MM.1S (cell line): ENCODE results near the gene TOPAZ1.

Experiments
- DNase-seq: peaks from one replicate; pipeline ENCODE4 v3.0.0-alpha.2; 2015
- H2AFZ ChIP-seq: fragments of 300-600 bp; sonication (generic); 2 replicates; pipeline ENCODE4 v1.6.0; 2016; ENCODE audit warnings: antibody characterized with exemption, low read length
- H3F3A ChIP-seq: fragments of 300-600 bp; sonication (generic); 2 replicates; pipeline ENCODE4 v1.6.1; 2016; ENCODE audit warnings: mild to moderate bottlenecking, antibody characterized with exemption, low read length, moderate library complexity, mixed read lengths; ENCODE audit not compliant: insufficient read depth
- H3K27ac ChIP-seq: fragments of 300-600 bp; sonication (generic); 2 replicates; pipeline ENCODE4 v1.5.1; 2016; ENCODE audit warnings: mild to moderate bottlenecking, low read length
- H3K27me3 ChIP-seq: fragments of 300-600 bp; sonication (generic); replicated peaks from 2 replicates; pipeline ENCODE4 v1.6.0; 2016; ENCODE audit warnings: low read length; ENCODE audit not compliant: insufficient read depth
- H3K36me3 ChIP-seq: fragments of 300-600 bp; sonication (generic); replicated peaks from 2 replicates; pipeline ENCODE4 v1.6.1; 2016; ENCODE audit warnings: mild to moderate bottlenecking, low read length, mixed read lengths; ENCODE audit not compliant: insufficient read depth
- H3K4me1 ChIP-seq: fragments of 300-600 bp; sonication (generic); 2 replicates; pipeline ENCODE4 v1.6.1; 2016; ENCODE audit warnings: low read length, mixed read lengths
- H3K4me2 ChIP-seq: fragments of 300-600 bp; sonication (generic); 2 replicates; pipeline ENCODE4 v1.6.0; 2016; ENCODE audit warnings: low read depth, low read length
- H3K4me3 ChIP-seq: fragments of 300-600 bp; sonication (generic); 2 replicates; pipeline ENCODE4 v1.5.1; 2016; ENCODE audit warnings: low read length, mixed read lengths
- H3K79me2 ChIP-seq: fragments of 300-600 bp; sonication (generic); 2 replicates; pipeline ENCODE4 v1.6.1; 2016; ENCODE audit warnings: mixed run types, low read length, mixed read lengths
- H3K9ac ChIP-seq: fragments of 300-600 bp; sonication (generic); 2 replicates; pipeline ENCODE4 v1.6.1; 2016; ENCODE audit warnings: low read length, mixed read lengths
- H3K9me2 ChIP-seq: fragments of 300-600 bp; sonication (generic); replicated peaks from 2 replicates; pipeline ENCODE4 v1.6.1; 2016; ENCODE audit warnings: mild to moderate bottlenecking, low read length, mixed read lengths; ENCODE audit not compliant: insufficient read depth
- H3K9me3 ChIP-seq: fragments of 300-600 bp; sonication (generic); replicated peaks from 2 replicates; pipeline ENCODE4 v1.6.1; 2016; ENCODE audit warnings: mild to moderate bottlenecking, low read length, mixed read lengths; ENCODE audit not compliant: insufficient read depth
- H4K20me1 ChIP-seq: fragments of 300-600 bp; sonication (generic); 2 replicates; pipeline ENCODE4 v1.6.1; 2016; ENCODE audit warnings: mild to moderate bottlenecking, low read length, moderate library complexity, mixed read lengths; ENCODE audit not compliant: insufficient read depth
- EZH2 ChIP-seq: fragments of 300-600 bp; sonication (generic); optimal IDR thresholded peaks from 2 replicates; pipeline ENCODE3; 2017; ENCODE audit warnings: low read depth, mild to moderate bottlenecking, antibody characterized with exemption, low read length, mixed read lengths
- EZH2phosphoT487 ChIP-seq: fragments of 300-600 bp; sonication (generic); IDR thresholded peaks from 2 replicates; pipeline ENCODE4 v1.6.1; 2018; ENCODE audit warnings: antibody characterized with exemption, low read length
- TF ChIP-seq, protein P1 (sequence below): fragments of 300-600 bp; sonication (generic); IDR thresholded peaks from 2 replicates; pipeline ENCODE4 v1.5.1; 2016; ENCODE audit warnings: antibody characterized with exemption, low read length, mixed read lengths

The TOPAZ1 gene

DNA sequence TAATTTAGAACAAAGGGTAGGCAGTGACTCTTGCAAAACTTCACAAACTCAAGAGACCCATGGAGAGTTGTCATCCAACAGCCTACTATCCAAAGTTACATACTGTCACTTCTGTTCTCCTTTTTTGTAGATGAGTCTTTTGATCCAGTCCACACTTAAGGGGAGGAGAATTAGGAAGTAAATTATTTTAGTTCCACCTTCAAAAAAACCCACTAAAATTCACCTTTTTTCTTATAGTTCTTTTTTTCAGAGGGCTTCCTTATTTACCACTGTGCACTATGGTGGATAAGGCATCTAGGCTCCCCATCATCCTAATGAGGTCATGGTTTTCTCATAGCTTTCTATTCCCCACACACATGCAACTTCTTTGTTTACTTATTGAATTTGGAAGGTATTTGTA lies 88.3 kb downstream of the TOPAZ1 start:
- Histone ChIP-seq H3K36me3 (no peaks in the 10 kb centered on the region), H3K4me1 (no peaks in the 10 kb centered on the region), H3F3A (no peaks in the 10 kb centered on the region), H3K9me2 (no peaks in the 10 kb centered on the region), H2AFZ (no peak overlapping the region), H3K4me3 (no peak overlapping the region), H3K79me2 (no peaks in the 10 kb centered on the region), H3K4me2 (no peak overlapping the region), H3K9ac (no peak overlapping the region), H3K27me3 (no peaks in the 10 kb centered on the region), H4K20me1 (no peaks in the 10 kb centered on the region), H3K27ac (no peak overlapping the region), H3K9me3 (no peaks in the 10 kb centered on the region)
- DNase-seq, result no peak
- TF ChIP-seq, protein P1, sequence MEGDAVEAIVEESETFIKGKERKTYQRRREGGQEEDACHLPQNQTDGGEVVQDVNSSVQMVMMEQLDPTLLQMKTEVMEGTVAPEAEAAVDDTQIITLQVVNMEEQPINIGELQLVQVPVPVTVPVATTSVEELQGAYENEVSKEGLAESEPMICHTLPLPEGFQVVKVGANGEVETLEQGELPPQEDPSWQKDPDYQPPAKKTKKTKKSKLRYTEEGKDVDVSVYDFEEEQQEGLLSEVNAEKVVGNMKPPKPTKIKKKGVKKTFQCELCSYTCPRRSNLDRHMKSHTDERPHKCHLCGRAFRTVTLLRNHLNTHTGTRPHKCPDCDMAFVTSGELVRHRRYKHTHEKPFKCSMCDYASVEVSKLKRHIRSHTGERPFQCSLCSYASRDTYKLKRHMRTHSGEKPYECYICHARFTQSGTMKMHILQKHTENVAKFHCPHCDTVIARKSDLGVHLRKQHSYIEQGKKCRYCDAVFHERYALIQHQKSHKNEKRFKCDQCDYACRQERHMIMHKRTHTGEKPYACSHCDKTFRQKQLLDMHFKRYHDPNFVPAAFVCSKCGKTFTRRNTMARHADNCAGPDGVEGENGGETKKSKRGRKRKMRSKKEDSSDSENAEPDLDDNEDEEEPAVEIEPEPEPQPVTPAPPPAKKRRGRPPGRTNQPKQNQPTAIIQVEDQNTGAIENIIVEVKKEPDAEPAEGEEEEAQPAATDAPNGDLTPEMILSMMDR, result no peak
- no peak for TF ChIP-seq EZH2phosphoT487
- TF ChIP-seq EZH2, result no peak

DNA sequence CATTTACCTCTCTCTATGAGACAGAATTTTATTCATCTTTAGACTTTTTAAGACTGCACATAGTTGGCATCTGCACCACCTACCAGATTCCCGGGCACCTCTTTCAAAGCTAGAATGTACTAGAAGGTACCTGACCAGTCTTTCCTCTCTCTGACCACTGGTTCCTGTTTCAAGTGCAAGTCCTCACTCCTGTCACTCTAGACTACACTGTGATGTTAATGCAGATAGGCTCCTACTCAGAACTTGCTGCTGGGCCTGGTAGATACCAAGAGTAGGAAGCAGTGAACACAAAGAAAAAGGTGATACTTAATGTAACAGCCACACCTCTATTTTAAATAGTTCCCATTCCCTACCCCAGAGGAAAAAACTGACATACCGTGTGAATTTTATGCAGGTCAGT lies 88.8 kb downstream of the TOPAZ1 start:
- no peak overlapping the region for H3K4me3 ChIP-seq
- H3K79me2 ChIP-seq, result no peaks in the 10 kb centered on the region
- TF ChIP-seq, protein P1, result no peak
- TF ChIP-seq EZH2 (no peak), EZH2phosphoT487 (no peak)
- no peak overlapping the region for H3K4me2 ChIP-seq
- H3F3A ChIP-seq, result no peaks in the 10 kb centered on the region
- H2AFZ ChIP-seq, result no peak overlapping the region
- no peaks in the 10 kb centered on the region for H3K4me1 ChIP-seq
- no peak overlapping the region for H3K9ac ChIP-seq
- no peak overlapping the region for H3K27ac ChIP-seq
- no peaks in the 10 kb centered on the region for H3K36me3 ChIP-seq
- no peaks in the 10 kb centered on the region for H3K27me3 ChIP-seq
- H4K20me1 ChIP-seq, result no peaks in the 10 kb centered on the region
- no peak for DNase-seq
- no peaks in the 10 kb centered on the region for H3K9me3 ChIP-seq
- H3K9me2 ChIP-seq, result no peaks in the 10 kb centered on the region

- no peak overlapping the region for H3K27ac ChIP-seq
- no peak for DNase-seq
- no peaks in the 10 kb centered on the region for H3K27me3 ChIP-seq
- no peak overlapping the region for H3K4me2 ChIP-seq
- no peaks in the 10 kb centered on the region for H3K9me3 ChIP-seq
- no peak for TF ChIP-seq EZH2
- no peak for TF ChIP-seq EZH2phosphoT487
- TF ChIP-seq, protein P1, result no peak
- no peak overlapping the region for H3K4me3 ChIP-seq
- no peaks in the 10 kb centered on the region for H4K20me1 ChIP-seq
- no peaks in the 10 kb centered on the region for H3K4me1 ChIP-seq
- no peaks in the 10 kb centered on the region for H3K36me3 ChIP-seq
- no peaks in the 10 kb centered on the region for H3K9me2 ChIP-seq
- peaks cover 5% of the 10 kb centered on the region for H3K79me2 ChIP-seq
- peaks cover 5% of the 10 kb centered on the region; the same call in 1 of the 2 replicates for H3F3A ChIP-seq
- no peak overlapping the region for H3K9ac ChIP-seq
- H2AFZ ChIP-seq, result no peak overlapping the region
Measured at GRCh38 chr3:44334326-44334725, 92.6 kb downstream of the TOPAZ1 start.
